Subcutaneous abdominal adipose tissue (tissue), 5 donors: ENCODE measurements around the gene ERBB4.

Source experiments
- H3K27ac ChIP-seq: one replicate; pipeline ENCODE4 v1.7.0; 2013; ENCODE audit warnings: low read depth, mild to moderate bottlenecking, inconsistent platforms, low read length, moderate library complexity
- H3K27me3 ChIP-seq, 5 donors: one replicate each; pipeline ENCODE4 v1.7.0; 2013; ENCODE audit warnings: low read length in 5 of 5, inconsistent platforms in 1 of 5; ENCODE audit not compliant: control insufficient read depth in 5 of 5, insufficient read depth in 4 of 5
- H3K36me3 ChIP-seq, 5 donors: one replicate each; pipeline ENCODE4 v1.7.0; 2013; ENCODE audit warnings: low read length in 5 of 5; ENCODE audit not compliant: control insufficient read depth in 5 of 5, insufficient read depth in 5 of 5
- H3K4me1 ChIP-seq, 5 donors: one replicate each; pipeline ENCODE4 v1.7.0; 2013; ENCODE audit warnings: low read length in 5 of 5, mild to moderate bottlenecking in 3 of 5, moderate library complexity in 1 of 5; ENCODE audit not compliant: control insufficient read depth in 5 of 5, insufficient read depth in 5 of 5
- H3K4me3 ChIP-seq, 5 donors: one replicate each; pipeline ENCODE4 v1.7.0; 2013; ENCODE audit warnings: low read length in 5 of 5, low read depth in 1 of 5
- H3K9ac ChIP-seq, 5 donors: one replicate each; pipeline ENCODE4 v1.7.0; 2013; ENCODE audit warnings: low read length in 5 of 5, mild to moderate bottlenecking in 4 of 5, moderate library complexity in 3 of 5
- H3K9me3 ChIP-seq, 5 donors: one replicate each; pipeline ENCODE4 v1.7.0; 2013; ENCODE audit warnings: low read length in 5 of 5; ENCODE audit not compliant: control insufficient read depth in 5 of 5
- donor health status: healthy.
- donor health status: healthy.
- donor health status: healthy.
- donor health status: healthy.
- donor health status: healthy.

The ERBB4 gene

DNA sequence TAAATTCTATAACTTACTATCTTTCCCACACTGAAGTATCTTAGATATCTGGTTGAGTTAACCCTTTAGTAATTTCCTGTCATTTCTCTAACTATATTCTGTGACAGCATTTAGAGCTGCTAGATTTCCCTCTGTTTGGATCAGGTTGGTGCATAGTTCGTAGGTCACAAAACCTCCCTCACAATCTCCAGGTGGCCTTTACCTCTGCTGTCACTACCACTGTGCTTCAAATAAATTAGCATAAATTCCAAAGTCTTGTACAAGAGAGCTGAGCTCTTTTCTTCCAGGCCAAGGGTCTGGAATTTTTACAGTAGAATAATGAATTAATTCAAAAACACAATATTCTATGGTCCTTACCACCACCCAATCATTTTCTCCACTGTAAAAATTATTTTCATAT lies 739.7 kb downstream of the ERBB4 start:
- Histone ChIP-seq H3K36me3 (no peaks in the 10 kb centered on the region), H3K9me3 (no peaks in the 10 kb centered on the region), H3K27ac (no peak overlapping the region), H3K9ac (no peak overlapping the region), H3K4me3 (no peak overlapping the region), H3K4me1 (no peaks in the 10 kb centered on the region), H3K27me3 (no peaks in the 10 kb centered on the region)

DNA sequence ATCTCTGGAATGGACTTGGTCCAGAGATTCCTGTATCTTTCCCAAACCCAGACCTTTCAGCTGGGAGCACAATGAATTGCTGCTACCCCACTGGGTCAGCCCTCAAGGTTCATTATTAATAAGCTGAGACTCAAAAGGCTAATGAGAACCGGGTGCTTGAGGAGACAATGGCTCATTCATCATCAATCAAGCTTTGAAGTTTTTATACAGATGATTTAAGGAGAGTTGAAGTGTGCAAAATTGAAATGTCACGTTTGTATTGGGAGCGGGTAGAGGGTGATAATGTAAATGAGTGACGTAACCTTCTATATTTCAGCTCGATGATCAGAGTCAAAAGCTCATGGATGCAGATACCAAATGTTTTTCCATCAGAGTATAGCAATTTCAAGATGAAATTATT lies 744.9 kb downstream of the ERBB4 start:
- H3K27ac ChIP-seq = no peak overlapping the region
- no peaks in the 10 kb centered on the region for H3K9me3 ChIP-seq
- no peaks in the 10 kb centered on the region for H3K4me1 ChIP-seq
- H3K27me3 ChIP-seq = no peaks in the 10 kb centered on the region
- H3K9ac ChIP-seq = no peak overlapping the region
- no peaks in the 10 kb centered on the region for H3K36me3 ChIP-seq
- no peak overlapping the region for H3K4me3 ChIP-seq

GRCh38 chr2:211789982-211790381 lies 748.6 kb downstream of the ERBB4 start:
- no peaks in the 10 kb centered on the region for H3K36me3 ChIP-seq
- H3K27ac ChIP-seq = no peak overlapping the region
- H3K4me3 ChIP-seq = no peak overlapping the region
- H3K9ac ChIP-seq = no peak overlapping the region
- no peaks in the 10 kb centered on the region for H3K9me3 ChIP-seq
- no peaks in the 10 kb centered on the region for H3K4me1 ChIP-seq
- no peaks in the 10 kb centered on the region for H3K27me3 ChIP-seq

GRCh38 chr2:211766689-211767088 lies 771.9 kb downstream of the ERBB4 start:
- Histone ChIP-seq H3K27ac (no peak overlapping the region), H3K4me3 (no peak overlapping the region), H3K36me3 (no peaks in the 10 kb centered on the region), H3K27me3 (no peaks in the 10 kb centered on the region), H3K9ac (no peak overlapping the region), H3K9me3 (peaks cover 0 to 4% (median 0%) of the 10 kb centered on the region in 5 donors), H3K4me1 (peaks cover 0 to 9% (median 0%) of the 10 kb centered on the region in 5 donors)

DNA sequence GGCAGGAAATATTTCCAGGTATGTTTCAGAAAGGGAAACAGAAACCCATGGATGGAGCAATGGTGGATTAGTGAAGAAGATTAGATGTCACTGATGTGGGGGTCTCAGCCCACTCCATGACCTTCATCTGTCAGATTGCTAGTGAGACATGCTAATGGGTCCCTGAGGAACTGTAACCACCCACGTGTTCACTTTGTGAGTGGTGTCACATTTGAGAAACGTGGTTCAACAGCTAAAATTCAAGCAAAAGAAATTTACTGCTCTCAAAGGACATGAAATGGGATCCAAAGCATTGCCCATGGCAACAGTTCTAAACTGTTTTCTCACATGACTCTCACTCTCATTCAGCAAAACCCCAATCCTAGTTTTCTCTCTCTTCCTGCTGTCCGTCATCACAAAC lies 776.1 kb downstream of the ERBB4 start:
- Histone ChIP-seq H3K27ac (no peak overlapping the region), H3K4me1 (peaks cover 0 to 9% (median 0%) of the 10 kb centered on the region in 5 donors), H3K27me3 (no peaks in the 10 kb centered on the region), H3K9me3 (no peaks in the 10 kb centered on the region), H3K36me3 (no peaks in the 10 kb centered on the region), H3K9ac (no peak overlapping the region), H3K4me3 (no peak overlapping the region)

GRCh38 chr2:211760103-211760502 lies 778.5 kb downstream of the ERBB4 start:
- no peaks in the 10 kb centered on the region for H3K27me3 ChIP-seq
- H3K36me3 ChIP-seq = no peaks in the 10 kb centered on the region
- H3K27ac ChIP-seq = no peak overlapping the region
- H3K9me3 ChIP-seq = no peaks in the 10 kb centered on the region
- no peak overlapping the region for H3K4me3 ChIP-seq
- no peak overlapping the region for H3K9ac ChIP-seq
- peaks cover 0 to 5% (median 0%) of the 10 kb centered on the region in 5 donors for H3K4me1 ChIP-seq

DNA sequence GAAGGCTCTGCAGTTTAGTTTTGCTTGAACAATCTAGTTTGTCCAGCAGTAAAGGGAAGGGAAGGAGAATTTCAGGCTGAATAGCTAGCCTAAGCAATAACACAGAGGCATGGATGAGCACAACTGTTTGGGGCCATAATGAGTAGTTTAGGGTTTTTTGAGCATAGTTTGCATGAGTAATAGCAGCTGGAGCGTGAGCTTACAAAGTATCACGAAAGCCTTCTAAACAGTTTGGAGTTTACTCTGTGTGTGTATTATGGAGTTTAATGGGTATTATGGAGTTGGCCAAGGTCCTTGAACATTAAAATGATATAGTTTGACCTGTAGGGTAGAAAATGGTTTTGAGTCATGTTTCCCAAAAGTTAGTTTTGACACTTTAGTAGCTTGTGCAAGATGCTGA lies 782.3 kb downstream of the ERBB4 start:
- no peaks in the 10 kb centered on the region for H3K27me3 ChIP-seq
- H3K4me3 ChIP-seq = no peak overlapping the region
- H3K9ac ChIP-seq = no peak overlapping the region
- H3K9me3 ChIP-seq = no peaks in the 10 kb centered on the region
- H3K4me1 ChIP-seq = no peaks in the 10 kb centered on the region
- no peak overlapping the region for H3K27ac ChIP-seq
- H3K36me3 ChIP-seq = no peaks in the 10 kb centered on the region

DNA sequence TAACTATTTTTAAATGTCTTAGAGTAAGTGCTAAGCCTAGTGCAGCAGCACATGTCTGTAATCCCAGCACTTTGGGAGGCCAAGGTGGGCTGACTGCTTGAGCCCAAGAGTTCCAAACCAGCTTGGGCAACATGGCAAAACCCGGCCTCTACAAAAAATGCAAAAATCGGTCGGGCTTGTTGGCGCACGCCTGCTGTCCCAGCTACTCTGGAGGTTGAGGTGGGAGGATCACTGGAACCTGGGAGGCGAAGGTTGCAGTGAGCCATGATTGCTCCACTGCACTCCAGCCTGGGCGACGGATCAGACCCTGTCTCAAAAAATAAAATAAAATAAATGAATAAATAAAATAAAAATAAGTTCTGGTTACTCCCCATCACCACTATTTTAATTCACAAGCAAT lies 783.4 kb downstream of the ERBB4 start:
- Histone ChIP-seq H3K9me3 (no peaks in the 10 kb centered on the region), H3K4me1 (no peaks in the 10 kb centered on the region), H3K9ac (no peak overlapping the region), H3K27me3 (no peaks in the 10 kb centered on the region), H3K36me3 (no peaks in the 10 kb centered on the region), H3K27ac (no peak overlapping the region), H3K4me3 (no peak overlapping the region)

- Histone ChIP-seq H3K9ac (no peak overlapping the region), H3K9me3 (no peaks in the 10 kb centered on the region), H3K4me3 (no peak overlapping the region), H3K27me3 (no peaks in the 10 kb centered on the region), H3K4me1 (no peaks in the 10 kb centered on the region), H3K27ac (no peak overlapping the region), H3K36me3 (no peaks in the 10 kb centered on the region)
These were observed 786.8 kb downstream of the ERBB4 start for GRCh38 chr2:211751848-211752247.

GRCh38 chr2:211748339-211748738 lies 790.3 kb downstream of the ERBB4 start:
- Histone ChIP-seq H3K27ac (no peak overlapping the region), H3K4me1 (no peaks in the 10 kb centered on the region), H3K9me3 (no peaks in the 10 kb centered on the region), H3K4me3 (no peak overlapping the region), H3K9ac (no peak overlapping the region), H3K27me3 (no peaks in the 10 kb centered on the region), H3K36me3 (no peaks in the 10 kb centered on the region)
